SK-N-MC (cell line): ENCODE measurements around the gene CACNG1.
"Not testable (repeated sequence)": the region's sequence is repeated elsewhere in the genome, so short reads cannot be mapped to it uniquely, and the experiment has no call there.

Experiments used
- DNase-seq: peaks from one replicate; pipeline ENCODE4 v3.0.0-alpha.2; 2011; ENCODE audit warnings: low read depth, low spot score
- H3K27ac ChIP-seq: fragments of 200-600 bp; sonication (generic); 2 replicates; pipeline ENCODE4 v1.5.1; 2016; ENCODE audit warnings: mixed run types
- H3K36me3 ChIP-seq: fragments of 200-600 bp; sonication (generic); 2 replicates; pipeline ENCODE4 v1.6.1; 2017; ENCODE audit warnings: antibody characterized with exemption, low read length, mixed read lengths; ENCODE audit not compliant: insufficient read depth
- H3K4me3 ChIP-seq: fragments of 200-600 bp; sonication (generic); 2 replicates; pipeline ENCODE4 v1.5.1; 2016
- H3K9ac ChIP-seq: fragments of 200-600 bp; sonication (generic); 2 replicates; pipeline ENCODE4 v1.8.0; 2017; ENCODE audit warnings: mixed run types, mixed read lengths; ENCODE audit not compliant: insufficient read length
- H3K9me3 ChIP-seq: fragments of 200-600 bp; sonication (generic); 2 replicates; pipeline ENCODE4 v1.6.1; 2017; ENCODE audit warnings: low read depth, mild to moderate bottlenecking, antibody characterized with exemption, low read length, moderate library complexity, mixed read lengths
- EZH2 ChIP-seq: fragments of 200-600 bp; sonication (generic); IDR thresholded peaks from one replicate; pipeline ENCODE4 v1.6.1; 2017; ENCODE audit warnings: antibody characterized with exemption
- FOXP2 ChIP-seq: optimal IDR thresholded peaks from 2 replicates; pipeline ENCODE3; 2011; ENCODE audit warnings: mild to moderate bottlenecking, moderate library complexity; ENCODE audit not compliant: insufficient read depth; ENCODE audit errors: extremely low read length, control extremely low read depth
- POLR2AphosphoS5 ChIP-seq: IDR thresholded peaks from 2 replicates; pipeline ENCODE4 v1.6.1; 2012; ENCODE audit warnings: mild to moderate bottlenecking, low read depth, low read length, borderline replicate concordance

Gene CACNG1

GRCh38 chr17:67032382-67032781 is 12.0 kb upstream of the CACNG1 start:
- Histone ChIP-seq H3K27ac (no peak overlapping the region), H3K4me3 (no peak overlapping the region), H3K9ac (no peak overlapping the region), H3K9me3 (no peaks in the 10 kb centered on the region), H3K36me3 (no peaks in the 10 kb centered on the region)
- DNase-seq: no peak
- TF ChIP-seq FOXP2: no peak
- no peak for TF ChIP-seq EZH2
- TF ChIP-seq POLR2AphosphoS5: no peak

GRCh38 chr17:67032985-67033384 is 11.4 kb upstream of the CACNG1 start:
- H3K27ac ChIP-seq: no peak overlapping the region
- TF ChIP-seq EZH2 (no peak), FOXP2 (no peak), POLR2AphosphoS5 (no peak)
- H3K36me3 ChIP-seq: no peaks in the 10 kb centered on the region
- no peak for DNase-seq
- H3K4me3 ChIP-seq: no peak overlapping the region
- H3K9ac ChIP-seq: no peak overlapping the region
- H3K9me3 ChIP-seq: no peaks in the 10 kb centered on the region

GRCh38 chr17:67033613-67034012 is 10.7 kb upstream of the CACNG1 start:
- Histone ChIP-seq H3K36me3 (no peaks in the 10 kb centered on the region), H3K9me3 (no peaks in the 10 kb centered on the region), H3K4me3 (no peak overlapping the region), H3K9ac (no peak overlapping the region), H3K27ac (no peak overlapping the region)
- no peak for DNase-seq
- TF ChIP-seq EZH2: no peak
- no peak for TF ChIP-seq FOXP2
- TF ChIP-seq POLR2AphosphoS5: no peak

- DNase-seq: no peak
- TF ChIP-seq POLR2AphosphoS5 (no peak), FOXP2 (no peak), EZH2 (no peak)
- no peaks in the 10 kb centered on the region for H3K36me3 ChIP-seq
- no peak overlapping the region for H3K27ac ChIP-seq
- no peaks in the 10 kb centered on the region for H3K9me3 ChIP-seq
- no peak overlapping the region for H3K4me3 ChIP-seq
- no peak overlapping the region for H3K9ac ChIP-seq
Measured at GRCh38 chr17:67035131-67036083, 8.9 kb upstream of the CACNG1 start.

- no peak overlapping the region for H3K27ac ChIP-seq
- no peak for DNase-seq
- TF ChIP-seq POLR2AphosphoS5: no peak
- TF ChIP-seq FOXP2: no peak
- TF ChIP-seq EZH2: no peak
- H3K9ac ChIP-seq: no peak overlapping the region
- H3K9me3 ChIP-seq: no peaks in the 10 kb centered on the region
- H3K4me3 ChIP-seq: no peak overlapping the region
- H3K36me3 ChIP-seq: no peaks in the 10 kb centered on the region
Measured at GRCh38 chr17:67038861-67039365, 5.4 kb upstream of the CACNG1 start.

- TF ChIP-seq POLR2AphosphoS5 (no peak), EZH2 (no peak), FOXP2 (no peak)
- Histone ChIP-seq H3K27ac (no peak overlapping the region), H3K9ac (no peak overlapping the region), H3K4me3 (no peak overlapping the region), H3K9me3 (no peaks in the 10 kb centered on the region), H3K36me3 (no peaks in the 10 kb centered on the region)
- DNase-seq: no peak
Measured at GRCh38 chr17:67040652-67041051, 3.7 kb upstream of the CACNG1 start.

GRCh38 chr17:67041119-67041518 is 3.2 kb upstream of the CACNG1 start:
- H3K27ac ChIP-seq, H3K9me3 ChIP-seq, H3K4me3 ChIP-seq, H3K9ac ChIP-seq, DNase-seq, H3K36me3 ChIP-seq: not testable (repeated sequence)

GRCh38 chr17:67041531-67041930 is 2.8 kb upstream of the CACNG1 start:
- H3K27ac ChIP-seq: no peak overlapping the region
- no peak overlapping the region for H3K4me3 ChIP-seq
- H3K9ac ChIP-seq: no peak overlapping the region
- H3K9me3 ChIP-seq: no peaks in the 10 kb centered on the region
- TF ChIP-seq EZH2: no peak
- TF ChIP-seq POLR2AphosphoS5: no peak
- no peak for TF ChIP-seq FOXP2
- no peak for DNase-seq
- no peaks in the 10 kb centered on the region for H3K36me3 ChIP-seq
